Fibroblast of lung (primary cell): ENCODE results near the gene PHC2. TPM values are rescaled to one million over a fixed set of nuclear protein-coding genes. Genes with fewer than 3 reads are reported as not detected.

ENCODE experiments used
- DNase-seq, 2 donors: peaks; one replicate each; pipeline versions ENCODE4 v3.0.0 to v3.0.0-alpha.2; 2010; ENCODE audit warnings: low read depth in 2 of 2
- H2AFZ ChIP-seq: 2 replicates; pipeline ENCODE4 v1.5.1; 2012; ENCODE audit warnings: low read length, control low read depth, inconsistent platforms
- H3K27ac ChIP-seq: 2 replicates; pipeline ENCODE4 v1.5.1; 2011; ENCODE audit warnings: low read length, control low read depth; ENCODE audit not compliant: insufficient read depth
- H3K27me3 ChIP-seq: 2 replicates; pipeline ENCODE4 v1.5.1; 2011; ENCODE audit warnings: mild to moderate bottlenecking, low read length; ENCODE audit not compliant: control insufficient read depth, insufficient read depth
- H3K36me3 ChIP-seq: 2 replicates; pipeline ENCODE4 v1.5.1; 2011; ENCODE audit warnings: low read length; ENCODE audit not compliant: control insufficient read depth, insufficient read depth
- H3K4me1 ChIP-seq: 2 replicates; pipeline ENCODE4 v1.5.1; 2011; ENCODE audit warnings: low read length; ENCODE audit not compliant: control insufficient read depth, insufficient read depth; ENCODE audit errors: extremely low read depth
- H3K4me2 ChIP-seq: 2 replicates; pipeline ENCODE4 v1.5.1; 2011; ENCODE audit warnings: low read length, control low read depth; ENCODE audit not compliant: insufficient read depth; ENCODE audit errors: extremely low read depth
- H3K4me3 ChIP-seq, 4 experiments: fragments of 200-600 bp in 1 of 4; sonication (generic) in 1 of 4; replicated peaks in 1 of 4; 2 replicates each; pipeline ENCODE4 v1.5.1; 2011 to 2016; ENCODE audit warnings: low read length in 4 of 4, low read depth in 3 of 4, mild to moderate bottlenecking in 3 of 4, control low read depth in 2 of 4, inconsistent platforms in 1 of 4, mixed read lengths in 1 of 4; ENCODE audit not compliant: insufficient read depth in 1 of 4; ENCODE audit errors: control extremely low read depth in 1 of 4
- H3K79me2 ChIP-seq: 2 replicates; pipeline ENCODE4 v1.5.1; 2012; ENCODE audit warnings: mild to moderate bottlenecking, low read length, inconsistent platforms; ENCODE audit not compliant: control insufficient read depth, insufficient read depth
- H3K9ac ChIP-seq: 2 replicates; pipeline ENCODE4 v1.5.1; 2011; ENCODE audit warnings: mild to moderate bottlenecking, low read length, control low read depth; ENCODE audit not compliant: insufficient read depth
- H3K9me3 ChIP-seq: 2 replicates; pipeline ENCODE4 v1.5.1; 2012; ENCODE audit warnings: low read depth, low read length; ENCODE audit not compliant: control insufficient read depth, insufficient read depth
- H4K20me1 ChIP-seq: 2 replicates; pipeline ENCODE4 v1.5.1; 2011; ENCODE audit warnings: low read length; ENCODE audit not compliant: control insufficient read depth, insufficient read depth; ENCODE audit errors: extremely low read depth
- CTCF ChIP-seq, 2 donors: IDR thresholded peaks in 1 of 2; conservative IDR thresholded peaks in 1 of 2; 1 replicate in 1 of 2; 2 replicates in 1 of 2; pipeline ENCODE4 v1.5.1; 2011 to 2012; ENCODE audit warnings: low read length in 2 of 2, control low read depth in 1 of 2, inconsistent platforms in 1 of 2, low read depth in 1 of 2, mild to moderate bottlenecking in 1 of 2
- EZH2 ChIP-seq: IDR thresholded peaks from 2 replicates; pipeline ENCODE4 v1.5.1; 2012; ENCODE audit warnings: low read length, control low read depth, mild to moderate bottlenecking; ENCODE audit errors: missing control alignments
- polyA plus RNA-seq, 2 donors: library from polyadenylated mRNA; depleted of rRNA in 1 of 2; stranded (reverse) in 1 of 2; unstranded in 1 of 2; fragments of >200 nt; gene quantifications; 2 replicates each; pipeline ENCODE4 v1.2.1, GENCODE V29; 2011 to 2012; ENCODE audit warnings: missing spikeins in 1 of 2
- total RNA-seq: library from RNA; depleted of rRNA; stranded (reverse); fragments of >200 nt; gene quantifications from 2 replicates; pipeline ENCODE4 v1.2.1, GENCODE V29; 2014

PHC2 gene
- total and polyA plus RNA-seq, 2 donors (not counting 1 experiment from before 2014, with no cell fraction given): 62.6 to 75.8 TPM

- H3K4me1 ChIP-seq: peaks cover 16% of the 10 kb centered on the region
- no peak for TF ChIP-seq EZH2
- no peak for TF ChIP-seq CTCF (conservative IDR thresholded peaks at IDR 0.05 in 1 of 2, IDR thresholded peaks at IDR 0.05 in 1 of 2; ENCODE audit: low read depth in 1 of 2, low read length in 2 of 2)
- H3K27me3 ChIP-seq: no peaks in the 10 kb centered on the region
- H4K20me1 ChIP-seq: no peaks in the 10 kb centered on the region
- no peak overlapping the region for H2AFZ ChIP-seq
- H3K79me2 ChIP-seq: no peaks in the 10 kb centered on the region
- no peak overlapping the region for H3K4me3 ChIP-seq
- H3K4me2 ChIP-seq: no peak overlapping the region
- H3K36me3 ChIP-seq: peaks cover 2% of the 10 kb centered on the region
- H3K27ac ChIP-seq: no peak overlapping the region
- no peaks in the 10 kb centered on the region for H3K9me3 ChIP-seq
- no peak overlapping the region for H3K9ac ChIP-seq
- DNase-seq: no peak
These were observed 69.2 kb downstream of the PHC2 start for GRCh38 chr1:33361532-33362235.

GRCh38 chr1:33360367-33360766, 70.5 kb downstream of the PHC2 start:
- Histone ChIP-seq H3K27ac (no peak overlapping the region), H3K4me3 (no peak overlapping the region), H3K4me1 (peaks cover 10% of the 10 kb centered on the region), H3K9ac (no peak overlapping the region), H3K79me2 (no peaks in the 10 kb centered on the region), H3K4me2 (no peak overlapping the region), H3K9me3 (no peaks in the 10 kb centered on the region), H2AFZ (no peak overlapping the region), H3K27me3 (no peaks in the 10 kb centered on the region), H4K20me1 (no peaks in the 10 kb centered on the region), H3K36me3 (peaks cover 2% of the 10 kb centered on the region)
- DNase-seq: no peak
- TF ChIP-seq EZH2 (no peak), CTCF (conservative IDR thresholded peaks at IDR 0.05 in 1 of 2, IDR thresholded peaks at IDR 0.05 in 1 of 2; ENCODE audit: low read depth in 1 of 2, low read length in 2 of 2) (no peak)

- Histone ChIP-seq H2AFZ (no peak overlapping the region), H3K79me2 (no peaks in the 10 kb centered on the region), H4K20me1 (no peaks in the 10 kb centered on the region), H3K4me2 (no peak overlapping the region), H3K36me3 (peaks cover 2% of the 10 kb centered on the region), H3K4me3 (no peak overlapping the region), H3K27me3 (no peaks in the 10 kb centered on the region), H3K9me3 (no peaks in the 10 kb centered on the region), H3K9ac (no peak overlapping the region), H3K27ac (no peak overlapping the region), H3K4me1 (peaks cover 10% of the 10 kb centered on the region)
- no peak for DNase-seq
- no peak for TF ChIP-seq EZH2
- TF ChIP-seq CTCF (conservative IDR thresholded peaks at IDR 0.05 in 1 of 2, IDR thresholded peaks at IDR 0.05 in 1 of 2; ENCODE audit: low read depth in 1 of 2, low read length in 2 of 2): no peak
These were observed 71.0 kb downstream of the PHC2 start for GRCh38 chr1:33359931-33360330.
